GM18873 (cell line): ENCODE data around the gene SKP2.
"Not testable (repeated sequence)": the region's sequence is repeated elsewhere in the genome, so short reads cannot be mapped to it uniquely, and the experiment has no call there.

Experiments used
- ATAC-seq: cut with Tn5 transposase; IDR thresholded peaks from one replicate; pipeline ENCODE4 v1.9.1; 2021; ENCODE audit warnings: mild to moderate bottlenecking, moderate library complexity, moderate number of reproducible peaks; ENCODE audit not compliant: unreplicated experiment, low FRiP score

SKP2 gene

GRCh38 chr5:36198281-36198680 is 46.4 kb downstream of the SKP2 start:
- ATAC-seq: no peak

- ATAC-seq: not testable (repeated sequence)
These were observed 46.9 kb downstream of the SKP2 start for GRCh38 chr5:36198783-36199182.

- ATAC-seq: no peak
These were observed 47.7 kb downstream of the SKP2 start for GRCh38 chr5:36199620-36200019.

GRCh38 chr5:36200513-36200912 is 48.6 kb downstream of the SKP2 start:
- no peak for ATAC-seq

GRCh38 chr5:36202521-36202961 is 50.6 kb downstream of the SKP2 start:
- ATAC-seq: no peak

- ATAC-seq: no peak
These were observed 53.4 kb downstream of the SKP2 start for GRCh38 chr5:36205329-36205728.

GRCh38 chr5:36206913-36207312 is 55.0 kb downstream of the SKP2 start:
- no peak for ATAC-seq

GRCh38 chr5:36208786-36209185 is 56.9 kb downstream of the SKP2 start:
- no peak for ATAC-seq

- no peak for ATAC-seq
These were observed 57.8 kb downstream of the SKP2 start for GRCh38 chr5:36209664-36210063.

GRCh38 chr5:36214436-36214835 is 62.5 kb downstream of the SKP2 start:
- no peak for ATAC-seq

GRCh38 chr5:36215910-36216309 is 64.0 kb downstream of the SKP2 start:
- no peak for ATAC-seq

- ATAC-seq: no peak
These were observed 65.7 kb downstream of the SKP2 start for GRCh38 chr5:36217567-36217966.

- no peak for ATAC-seq
These were observed 66.1 kb downstream of the SKP2 start for GRCh38 chr5:36217988-36218387.

GRCh38 chr5:36222620-36223019 is 70.7 kb downstream of the SKP2 start:
- no peak for ATAC-seq

- no peak for ATAC-seq
These were observed 75.1 kb downstream of the SKP2 start for GRCh38 chr5:36227046-36227445.

- no peak for ATAC-seq
These were observed 76.6 kb downstream of the SKP2 start for GRCh38 chr5:36228505-36228904.

- no peak for ATAC-seq
These were observed 78.4 kb downstream of the SKP2 start for GRCh38 chr5:36230151-36230790.

GRCh38 chr5:36232533-36232932 is 80.6 kb downstream of the SKP2 start:
- no peak for ATAC-seq
